GM19238 (cell line): ENCODE measurements around the gene PTGFR.

ENCODE experiments used
- DNase-seq: peaks from one replicate; pipeline ENCODE4 v3.0.0; 2011; ENCODE audit warnings: low spot score; ENCODE audit not compliant: insufficient read length

PTGFR gene

GRCh38 chr1:78520216-78520615, 29.4 kb downstream of the PTGFR start:
- DNase-seq = no peak

GRCh38 chr1:78520843-78521242, 30.1 kb downstream of the PTGFR start:
- no peak for DNase-seq

- DNase-seq = no peak
Observed at GRCh38 chr1:78522136-78522535, 31.4 kb downstream of the PTGFR start.

GRCh38 chr1:78526496-78526895, 35.7 kb downstream of the PTGFR start:
- no peak for DNase-seq

GRCh38 chr1:78527706-78528105, 36.9 kb downstream of the PTGFR start:
- DNase-seq = no peak

- DNase-seq = no peak
Observed at GRCh38 chr1:78533527-78533926, 42.8 kb downstream of the PTGFR start.

GRCh38 chr1:78535286-78535685, 44.5 kb downstream of the PTGFR start:
- no peak for DNase-seq

GRCh38 chr1:78536427-78536826, 45.7 kb downstream of the PTGFR start:
- DNase-seq = no peak

GRCh38 chr1:78540048-78540447, 49.3 kb downstream of the PTGFR start:
- no peak for DNase-seq

- no peak for DNase-seq
Observed at GRCh38 chr1:78541479-78541878, 50.7 kb downstream of the PTGFR start.

GRCh38 chr1:78543941-78544643, 53.3 kb downstream of the PTGFR start:
- no peak for DNase-seq

- no peak for DNase-seq
Observed at GRCh38 chr1:78547081-78547480, 56.3 kb downstream of the PTGFR start.

GRCh38 chr1:78549331-78549730, 58.6 kb downstream of the PTGFR start:
- no peak for DNase-seq

- no peak for DNase-seq
Observed at GRCh38 chr1:78549891-78550290, 59.1 kb downstream of the PTGFR start.

- DNase-seq = no peak
Observed at GRCh38 chr1:78553859-78554258, 63.1 kb downstream of the PTGFR start.

- no peak for DNase-seq
Observed at GRCh38 chr1:78554840-78555239, 64.1 kb downstream of the PTGFR start.

GRCh38 chr1:78559680-78560079, 68.9 kb downstream of the PTGFR start:
- DNase-seq = no peak

GRCh38 chr1:78560811-78561210, 70.0 kb downstream of the PTGFR start:
- no peak for DNase-seq

GRCh38 chr1:78561856-78562255, 71.1 kb downstream of the PTGFR start:
- DNase-seq = no peak

GRCh38 chr1:78565393-78565792, 74.6 kb downstream of the PTGFR start:
- no peak for DNase-seq

GRCh38 chr1:78570539-78570938, 79.8 kb downstream of the PTGFR start:
- DNase-seq = no peak

GRCh38 chr1:78577257-78578100, 86.7 kb downstream of the PTGFR start:
- DNase-seq = no peak

GRCh38 chr1:78586572-78586971, 95.8 kb downstream of the PTGFR start:
- no peak for DNase-seq
